K562 (cell line): ENCODE measurements around the gene LIG3. TPM values are rescaled to one million over a fixed set of nuclear protein-coding genes. Genes with fewer than 3 reads are reported as not detected.

ENCODE experiments used
- ATAC-seq: fragments of 200-7000 bp; cut with Tn5 transposase; 3 replicates; pipeline ENCODE4 v1.9.1; 2020; ENCODE audit warnings: moderate library complexity
- Bru-seq: library from RNA; stranded (reverse); fragments of 400-500 nt; gene quantifications from one replicate; lab custom pipeline; 2021; lab: Mats Ljungman, UMichigan
- BruChase-seq, 2 experiments: library from RNA; stranded (reverse); fragments of 400-500 nt; gene quantifications; one replicate each; lab custom pipeline; 2021; lab: Mats Ljungman, UMichigan
- BruUV-seq: library from RNA; stranded (reverse); fragments of 400-500 nt; replicated peaks from 2 replicates; lab custom pipeline; 2021; lab: Mats Ljungman, UMichigan
- CTCF ChIA-PET: fragments of 300-600 bp; formaldehyde crosslinking; extraction: SDS; loops from one replicate; lab custom pipeline; 2021; ENCODE audit warnings: low intra/inter-chr PET ratio; lab: Yijun Ruan, JAX
- POLR2A ChIA-PET: fragments of 300-600, 350-650 bp; sonication (Branson Sonifier 250); formaldehyde crosslinking; extraction: SDS; loops from one replicate; lab custom pipeline; 2021; ENCODE audit warnings: antibody characterized with exemption, inconsistent platforms; lab: Yijun Ruan, JAX
- DNase-seq, 4 experiments: peaks; one replicate each; pipeline versions ENCODE4 v3.0.0 to v3.0.0-alpha.2; 2011 to 2018; ENCODE audit warnings: low spot score in 3 of 4, mixed read lengths in 3 of 4; ENCODE audit errors: extremely low read depth in 1 of 4
- FAIRE-seq: peaks from 2 replicates; lab custom pipeline; 2011; peaks lifted over from hg19 to GRCh38; lab: Jason Lieb, UNC
- H2AFZ ChIP-seq: 2 replicates; pipeline ENCODE4 v1.6.0; 2011; ENCODE audit warnings: low read depth, low read length, control low read depth, inconsistent platforms
- H3K27ac ChIP-seq: fragments of 200-600 bp; 3 replicates; pipeline ENCODE4 v1.8.0; 2011; ENCODE audit warnings: low read depth, mild to moderate bottlenecking, control low read depth, inconsistent platforms, low read length, moderate library complexity, mixed read lengths; ENCODE audit errors: extremely low read depth
- H3K27me3 ChIP-seq, 2 experiments: fragments of 300-600 bp in 1 of 2; 2 replicates in 1 of 2; 3 replicates in 1 of 2; pipeline versions ENCODE4 v1.6.0 to v1.8.0; 2011; ENCODE audit warnings: inconsistent platforms in 2 of 2, low read length in 2 of 2, mild to moderate bottlenecking in 1 of 2, mixed read lengths in 1 of 2, moderate library complexity in 1 of 2; ENCODE audit not compliant: control insufficient read depth in 2 of 2, insufficient read depth in 2 of 2
- H3K36me3 ChIP-seq: fragments of 300-600 bp; 3 replicates; pipeline ENCODE4 v1.8.0; 2011; ENCODE audit warnings: mild to moderate bottlenecking, low read length, inconsistent platforms; ENCODE audit not compliant: control insufficient read depth, insufficient read depth
- H3K4me1 ChIP-seq, 2 experiments: fragments of 200-600 bp in 1 of 2; replicated peaks in 1 of 2; 2 replicates in 1 of 2; 3 replicates in 1 of 2; pipeline versions ENCODE4 v1.5.1 to v1.8.0; 2011; ENCODE audit warnings: inconsistent platforms in 2 of 2, low read length in 2 of 2, mild to moderate bottlenecking in 1 of 2, mixed read lengths in 1 of 2, moderate library complexity in 1 of 2; ENCODE audit not compliant: control insufficient read depth in 2 of 2, insufficient read depth in 2 of 2
- H3K4me2 ChIP-seq: 2 replicates; pipeline ENCODE4 v1.6.1; 2011; ENCODE audit warnings: low read length, control low read depth, inconsistent platforms, mixed read lengths; ENCODE audit not compliant: insufficient read depth
- H3K4me3 ChIP-seq: fragments of 200-600 bp; sonication (generic), shearing (Covaris generic); 2 replicates; pipeline ENCODE4 v1.5.1; 2016; ENCODE audit warnings: control low read depth, inconsistent platforms
- H3K79me2 ChIP-seq: fragments of 200-600 bp; 3 replicates; pipeline ENCODE4 v1.8.0; 2011; ENCODE audit warnings: low read length, inconsistent platforms; ENCODE audit not compliant: control insufficient read depth, insufficient read depth
- H3K9ac ChIP-seq, 2 experiments: 2 replicates each; pipeline versions ENCODE4 v1.6.0 to v1.6.1; 2011; ENCODE audit warnings: low read depth in 2 of 2, low read length in 2 of 2, control low read depth in 1 of 2, inconsistent platforms in 1 of 2, mild to moderate bottlenecking in 1 of 2, mixed read lengths in 1 of 2; ENCODE audit not compliant: insufficient read depth in 1 of 2
- H3K9me1 ChIP-seq: one replicate; pipeline ENCODE4 v1.6.0; 2011; ENCODE audit warnings: inconsistent platforms, mild to moderate bottlenecking, low read length, moderate library complexity; ENCODE audit not compliant: control insufficient read depth, insufficient read depth
- H3K9me3 ChIP-seq: replicated peaks from 2 replicates; pipeline ENCODE4 v1.5.1; 2011; ENCODE audit warnings: low read depth, low read length, inconsistent platforms; ENCODE audit not compliant: control insufficient read depth, insufficient read depth
- H4K20me1 ChIP-seq: replicated peaks from 2 replicates; pipeline ENCODE4 v1.6.1; 2011; ENCODE audit warnings: low read length, inconsistent platforms, mixed read lengths; ENCODE audit not compliant: control insufficient read depth, insufficient read depth
- CREB1 ChIP-seq, 2 experiments: sonication (generic) in 1 of 2; formaldehyde crosslinking in 1 of 2; IDR thresholded peaks; 2 replicates each; pipeline versions ENCODE4 v1.6.1 to v1.8.0; 2012 to 2022; ENCODE audit warnings: inconsistent platforms in 1 of 2, mild to moderate bottlenecking in 1 of 2, missing genetic modification reagents in 1 of 2, moderate library complexity in 1 of 2
- CREM ChIP-seq: IDR thresholded peaks from 2 replicates; pipeline ENCODE4 v1.6.1; 2014; ENCODE audit warnings: antibody characterized with exemption, low read depth
- EGR1 ChIP-seq: fragments of 450-650 bp; conservative IDR thresholded peaks from 2 replicates; pipeline ENCODE4 v1.6.1; 2017; ENCODE audit warnings: mild to moderate bottlenecking
- FIP1L1 ChIP-seq: fragments of 200-400 bp; formaldehyde crosslinking; IDR thresholded peaks from 2 replicates; pipeline ENCODE4 v1.6.1; 2018; ENCODE audit warnings: mild to moderate bottlenecking, low read depth, low read length; ENCODE audit not compliant: poor library complexity, severe bottlenecking
- L3MBTL2 ChIP-seq: fragments of 450-650 bp; IDR thresholded peaks from 2 replicates; pipeline ENCODE4 v1.6.1; 2016; ENCODE audit warnings: mild to moderate bottlenecking, moderate library complexity
- PHF21A ChIP-seq: fragments of 450-650 bp; IDR thresholded peaks from 2 replicates; pipeline ENCODE4 v1.6.1; 2017; ENCODE audit warnings: low read depth, borderline replicate concordance
- POLR2A ChIP-seq: fragments of 450-650 bp; conservative IDR thresholded peaks from 2 replicates; pipeline ENCODE4 v1.6.1; 2016
- POLR2H ChIP-seq: IDR thresholded peaks from 2 replicates; pipeline ENCODE4 v1.6.1; 2016; ENCODE audit warnings: missing genetic modification characterization, low read depth, mild to moderate bottlenecking, control low read depth, missing compliant biosample characterization, moderate library complexity
- RBFOX2 ChIP-seq: fragments of 200-400 bp; formaldehyde crosslinking; IDR thresholded peaks from 2 replicates; pipeline ENCODE4 v1.6.1; 2017; ENCODE audit warnings: low read depth, mild to moderate bottlenecking, low read length, moderate library complexity
- RBM39 ChIP-seq: fragments of 200-400 bp; formaldehyde crosslinking; optimal IDR thresholded peaks from 2 replicates; pipeline ENCODE3; 2018; ENCODE audit warnings: low read depth, low read length
- TBP ChIP-seq: optimal IDR thresholded peaks from 2 replicates; pipeline ENCODE3; 2011; ENCODE audit warnings: low read depth, low read length, improper control_type of control experiment
- ZNF146 ChIP-seq: IDR thresholded peaks from one replicate; pipeline ENCODE4 v1.6.1; 2018; ENCODE audit warnings: missing compliant biosample characterization; ENCODE audit not compliant: unreplicated experiment
- ZNF408 ChIP-seq: fragments of 250-450 bp; sonication (Bioruptor Pico); IDR thresholded peaks from 2 replicates; pipeline ENCODE4 v1.4.0; 2020; ENCODE audit warnings: low read depth, mild to moderate bottlenecking, moderate library complexity
- ZNF75A ChIP-seq: fragments of 450-650 bp; formaldehyde crosslinking; IDR thresholded peaks from 2 replicates; pipeline ENCODE4 v1.4.0; 2020; ENCODE audit warnings: mild to moderate bottlenecking
- WGBS: fragments of 100-300 bp; shearing (Covaris generic); methylation state at CpG from one replicate; pipeline ENCODE4 v1.1.6; 2016; ENCODE audit warnings: low coverage, mixed read lengths; ENCODE audit not compliant: insufficient coverage; ENCODE audit errors: missing lambda C conversion rate; 5-methylcytosine and 5-hydroxymethylcytosine counted together
- in situ Hi-C: fragments of 300-500 bp; cut with MboI; formaldehyde crosslinking; loops from 4 replicates; pipeline ENCODE4 v1.15.0; 2018; ENCODE audit warnings: inconsistent platforms, mixed read lengths
- intact Hi-C: fragments of 100-400 bp; cut with micrococcal nuclease; formaldehyde crosslinking; loops from 2 replicates; pipeline ENCODE4 v1.14.2; 2022
- long read RNA-seq, 3 experiments: library from polyadenylated mRNA in 2 of 3; library from RNA in 1 of 3; unstranded in 2 of 3; stranded (forward) in 1 of 3; transcript quantifications; one replicate each; pipeline ENCODE4 v2.0.0, GENCODE V29; 2019 to 2022
- polyA minus RNA-seq, 3 experiments: library from RNA; depleted of rRNA, polyadenylated mRNA; stranded (reverse); fragments of >200 nt; gene quantifications; 2 replicates each; pipeline ENCODE4 v1.2.3, GENCODE V29; 2011
- polyA plus RNA-seq, 8 experiments: library from polyadenylated mRNA; depleted of rRNA in 4 of 8; stranded (reverse) in 5 of 8; unstranded in 3 of 8; fragments of >200 nt; fragmentation: Nextera tagmentation in 2 of 8; fragmentation: Illumina TruSeq in 1 of 8; extraction: Ambion mirVana in 2 of 8; extraction: Trizol in 1 of 8; gene quantifications; 2 replicates each; pipeline versions ENCODE4 v1.2.1 to v1.2.3, GENCODE V29; 2011 to 2014; ENCODE audit warnings: inconsistent platforms in 1 of 8, missing spikeins in 1 of 8
- total RNA-seq, 7 experiments: library from RNA; depleted of rRNA in 6 of 7; stranded (reverse); fragments of >200 nt in 6 of 7; fragmentation: Illumina TruSeq in 2 of 7; extraction: Trizol in 2 of 7; gene quantifications; 2 replicates each; pipeline versions ENCODE4 v1.2.1 to v1.2.3, GENCODE V29; 2011 to 2021; ENCODE audit warnings: low replicate concordance in 1 of 7
- TF ChIP-seq, protein P1 (sequence below): conservative IDR thresholded peaks from 2 replicates; pipeline ENCODE4 v1.6.1; 2011; ENCODE audit warnings: low read depth, mild to moderate bottlenecking, low read length; ENCODE audit not compliant: control insufficient read depth
- TF ChIP-seq, protein P2 (sequence below): fragments of 450-650 bp; formaldehyde crosslinking; conservative IDR thresholded peaks from 2 replicates; pipeline ENCODE4 v1.4.0; 2022; ENCODE audit warnings: mild to moderate bottlenecking, missing genetic modification characterization

LIG3 gene
- total RNA-seq (2011; cell fraction: chromatin; rRNA removed; ENCODE audit: low replicate concordance): 259 and 365 TPM in 2 replicates
- total RNA-seq (2011; cell fraction: nucleolus; rRNA removed): 160 and 166 TPM in 2 replicates
- 160 and 180 TPM in 2 replicates for total RNA-seq (2011; cell fraction: nucleoplasm; rRNA removed)
- total RNA-seq (2014; rRNA removed): 64.1 and 75.0 TPM in 2 replicates
- total RNA-seq (2014; rRNA removed; fragmentation: Illumina TruSeq; extraction: Trizol): 36.8 and 42.5 TPM in 2 replicates
- total RNA-seq (2015; rRNA removed; fragmentation: Illumina TruSeq; extraction: Trizol): 33.4 and 38.4 TPM in 2 replicates
- total RNA-seq (2021): 55.4 and 55.6 TPM in 2 replicates
- 50.6 and 68.2 TPM in 2 replicates for polyA plus RNA-seq (2011; rRNA removed)
- polyA plus RNA-seq (2011; cell fraction: cytosol; rRNA removed): 45.2 and 57.5 TPM in 2 replicates
- polyA plus RNA-seq (2011; cell fraction: nucleus; rRNA removed): 127 and 136 TPM in 2 replicates
- polyA plus RNA-seq (2012): 28.5 and 36.8 TPM in 2 replicates
- polyA plus RNA-seq (2014; fragmentation: Illumina TruSeq; extraction: Trizol): 40.3 and 43.0 TPM in 2 replicates
- polyA plus RNA-seq (2014; fragmentation: Nextera tagmentation; extraction: Ambion mirVana): 10 to 100 TPM in 1 of 2 experiments, 1 to 10 TPM in 1; 7.6 to 21.5 TPM
- polyA plus RNA-seq (2014; rRNA removed): 52.3 and 54.3 TPM in 2 replicates
- polyA minus RNA-seq (2011; rRNA and poly(A)+ RNA removed): 87.1 and 136 TPM in 2 replicates
- polyA minus RNA-seq (2011; cell fraction: cytosol; rRNA and poly(A)+ RNA removed): 46.8 and 65.5 TPM in 2 replicates
- 72.2 and 106 TPM in 2 replicates for polyA minus RNA-seq (2011; cell fraction: nucleus; rRNA and poly(A)+ RNA removed)
- Bru-seq, nascent RNA: percentile 84 among the genes with signal in this experiment
- percentile 78 among the genes with signal in this experiment for BruChase-seq, experiment 1, labeled RNA remaining after a 2-hour chase
- percentile 80 among the genes with signal in this experiment for BruChase-seq, experiment 2, labeled RNA remaining after a 6-hour chase
- long read RNA-seq, experiment 1, full-length matches to known transcripts: 45 of 132 reads
- long read RNA-seq, experiment 1, partial matches to known transcripts: 42 of 132 reads
- long read RNA-seq, experiment 1, other reads (novel, unspliced or antisense): 45 of 132 reads
- long read RNA-seq, experiment 2, full-length matches to known transcripts: 9 of 31 reads
- long read RNA-seq, experiment 2, partial matches to known transcripts: 8 of 31 reads
- long read RNA-seq, experiment 2, other reads (novel, unspliced or antisense): 14 of 31 reads
- long read RNA-seq, experiment 3, full-length matches to known transcripts: 9 of 16 reads
- long read RNA-seq, experiment 3, partial matches to known transcripts: 3 of 16 reads
- long read RNA-seq, experiment 3, other reads (novel, unspliced or antisense): 4 of 16 reads

DNA sequence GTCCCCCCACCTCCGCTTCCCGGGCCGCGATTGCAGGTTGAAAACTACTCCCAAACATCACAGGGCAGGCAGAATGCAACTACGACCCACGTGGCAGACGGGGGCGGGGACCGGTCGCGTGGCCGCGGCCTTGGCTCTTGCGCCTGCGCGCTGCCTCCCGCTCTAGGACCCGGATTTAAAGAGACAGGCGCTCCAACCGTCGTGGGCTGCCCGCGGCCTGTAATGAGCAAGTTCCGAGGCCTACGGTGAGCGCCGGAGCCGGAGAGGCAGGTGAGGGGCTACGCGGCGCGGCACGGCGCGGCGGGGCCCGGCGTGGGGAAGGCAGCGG, at the start of gene LIG3:
Gene LIG3, plus strand, starts transcription at position 160 of the 328 bp plus-strand sequence. CDS start 2,494 bp downstream, outside the sequence.
- Histone ChIP-seq H3K9me1 (no peaks in the 10 kb centered on the region), H3K4me1 (peaks cover 17 to 26% of the 10 kb centered on the region in 2 experiments; a peak in 4 of 5 replicates), H3K9ac (peak within 1 kb of the TSS; percentile 97 to 99), H3K27ac (peak within 1 kb of the TSS; percentile 96), H3K36me3 (peaks cover 22% of the 10 kb centered on the region), H3K79me2 (peaks cover 45% of the 10 kb centered on the region), H4K20me1 (no peaks in the 10 kb centered on the region), H3K4me2 (peak within 1 kb of the TSS; percentile 89), H2AFZ (peak within 1 kb of the TSS; percentile 90), H3K9me3 (no peaks in the 10 kb centered on the region), H3K27me3 (no peaks in the 10 kb centered on the region), H3K4me3 (peak within 1 kb of the TSS; percentile 78)
- BruUV-seq: no TSS peak
- in situ Hi-C loops: no loop called here
- ChIA-PET POLR2A (interaction anchor here (0.8 to 3.4 kb wide), 18 partner anchors 12 to 536 kb away, joined by 3 to 27 read pairs (median 4); partner anchors contain the start of genes RAD51D and RFFL), CTCF (interaction anchor here (0.7 kb wide), 1 partner anchor 436 kb away, joined by 3 read pairs; no protein-coding TSS in a partner anchor)
- 1% methylated on average over 18 of the region's 39 CpGs for WGBS
- ATAC-seq (peak; percentile 79), FAIRE-seq (peak; percentile 88), DNase-seq (peak; percentile 89 to 96 (median 92))
- intact Hi-C loops: loop anchor here (2.0 to 5.0 kb wide), 3 partner anchors 20 to 107 kb away; partner anchors contain the start of genes CCT6B and ZNF830
- TF ChIP-seq ZNF75A (CRISPR knock-in tag) (no peak), POLR2H (peak; percentile 59; the same call in 1 of the 2 replicates), ZNF408 (CRISPR knock-in tag) (no peak), RBM39 (no peak), CREB1 (IDR thresholded peaks at IDR 0.05) (no peak; the same call in 1 of the 2 replicates), CREB1 (CRISPR knock-in tag; IDR thresholded peaks at IDR 0.05) (peak; percentile 23; the same call in 1 of the 2 replicates), ZNF146 (CRISPR knock-in tag) (no peak), CREM (peak; percentile 51; the same call in 1 of the 2 replicates), EGR1 (peak; percentile 89), L3MBTL2 (peak; percentile 90), TBP (peak; percentile 67), RBFOX2 (peak; percentile 91), POLR2A (peak; percentile 3; the same call in 1 of the 2 replicates), FIP1L1 (peak; percentile 66), PHF21A (no peak)
- TF ChIP-seq, protein P1, sequence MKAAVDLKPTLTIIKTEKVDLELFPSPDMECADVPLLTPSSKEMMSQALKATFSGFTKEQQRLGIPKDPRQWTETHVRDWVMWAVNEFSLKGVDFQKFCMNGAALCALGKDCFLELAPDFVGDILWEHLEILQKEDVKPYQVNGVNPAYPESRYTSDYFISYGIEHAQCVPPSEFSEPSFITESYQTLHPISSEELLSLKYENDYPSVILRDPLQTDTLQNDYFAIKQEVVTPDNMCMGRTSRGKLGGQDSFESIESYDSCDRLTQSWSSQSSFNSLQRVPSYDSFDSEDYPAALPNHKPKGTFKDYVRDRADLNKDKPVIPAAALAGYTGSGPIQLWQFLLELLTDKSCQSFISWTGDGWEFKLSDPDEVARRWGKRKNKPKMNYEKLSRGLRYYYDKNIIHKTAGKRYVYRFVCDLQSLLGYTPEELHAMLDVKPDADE: peak; percentile 47; the same call in 1 of the 2 replicates
- TF ChIP-seq, protein P2, sequence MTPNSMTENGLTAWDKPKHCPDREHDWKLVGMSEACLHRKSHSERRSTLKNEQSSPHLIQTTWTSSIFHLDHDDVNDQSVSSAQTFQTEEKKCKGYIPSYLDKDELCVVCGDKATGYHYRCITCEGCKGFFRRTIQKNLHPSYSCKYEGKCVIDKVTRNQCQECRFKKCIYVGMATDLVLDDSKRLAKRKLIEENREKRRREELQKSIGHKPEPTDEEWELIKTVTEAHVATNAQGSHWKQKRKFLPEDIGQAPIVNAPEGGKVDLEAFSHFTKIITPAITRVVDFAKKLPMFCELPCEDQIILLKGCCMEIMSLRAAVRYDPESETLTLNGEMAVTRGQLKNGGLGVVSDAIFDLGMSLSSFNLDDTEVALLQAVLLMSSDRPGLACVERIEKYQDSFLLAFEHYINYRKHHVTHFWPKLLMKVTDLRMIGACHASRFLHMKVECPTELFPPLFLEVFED (CRISPR knock-in tag): no peak
